Natural killer cell (primary cell): ENCODE measurements around the gene CUX1. TPM values are rescaled to one million over a fixed set of nuclear protein-coding genes. Genes with fewer than 3 reads are reported as not detected.
"Not testable (repeated sequence)": the region's sequence is repeated elsewhere in the genome, so short reads cannot be mapped to it uniquely, and the experiment has no call there.

Experiments
- ATAC-seq, 3 donors: fragments of 150-1000 bp in 2 of 3; fragments of 200-7000 bp in 1 of 3; cut with Tn5 transposase; 1 replicate in 1 of 3; 2 replicates in 2 of 3; pipeline ENCODE4 v1.10.0; 2021; ENCODE audit warnings: mild to moderate bottlenecking in 2 of 3, moderate library complexity in 2 of 3
- DNase-seq, 2 donors: peaks; one replicate each; pipeline versions ENCODE4 v3.0.0 to v3.0.0-alpha.2; 2013 to 2021; ENCODE audit warnings: mixed read lengths in 1 of 2
- H3K27ac ChIP-seq: one replicate; pipeline ENCODE4 v1.5.1; 2013; ENCODE audit warnings: mild to moderate bottlenecking, low read length
- H3K27me3 ChIP-seq: one replicate; pipeline ENCODE4 v1.6.1; 2013; ENCODE audit warnings: low read length; ENCODE audit not compliant: control insufficient read depth, insufficient read depth
- H3K36me3 ChIP-seq: one replicate; pipeline ENCODE4 v1.6.1; 2013; ENCODE audit warnings: low read length; ENCODE audit not compliant: control insufficient read depth, insufficient read depth
- H3K4me1 ChIP-seq: one replicate; pipeline ENCODE4 v1.6.1; 2013; ENCODE audit warnings: low read length; ENCODE audit not compliant: control insufficient read depth, insufficient read depth
- H3K4me3 ChIP-seq: one replicate; pipeline ENCODE4 v1.5.1; 2013; ENCODE audit warnings: low read length
- H3K9me3 ChIP-seq: one replicate; pipeline ENCODE4 v1.6.1; 2013; ENCODE audit warnings: low read length; ENCODE audit not compliant: control insufficient read depth, insufficient read depth
- H3K27ac Mint-ChIP-seq, 2 donors: one replicate each; pipeline ENCODE4 v1.8.0; 2022; ENCODE audit warnings: mild to moderate bottlenecking in 2 of 2, mixed read lengths in 2 of 2, moderate library complexity in 1 of 2
- H3K27me3 Mint-ChIP-seq, 2 donors: one replicate each; pipeline ENCODE4 v1.8.0; 2022; ENCODE audit warnings: low read depth in 2 of 2, mixed read lengths in 2 of 2
- H3K36me3 Mint-ChIP-seq: one replicate; pipeline ENCODE4 v1.8.0; 2022; ENCODE audit warnings: mixed read lengths
- H3K4me1 Mint-ChIP-seq, 2 donors: one replicate each; pipeline ENCODE4 v1.8.0; 2022; ENCODE audit warnings: mixed read lengths in 2 of 2
- H3K4me3 Mint-ChIP-seq: one replicate; pipeline ENCODE4 v1.8.0; 2022; ENCODE audit warnings: mild to moderate bottlenecking, moderate library complexity, mixed read lengths
- H3K9me3 Mint-ChIP-seq, 2 donors: one replicate each; pipeline ENCODE4 v1.8.0; 2022; ENCODE audit warnings: mixed read lengths in 2 of 2
- WGBS: methylation state at CpG from one replicate; pipeline ENCODE4 v1.1.7; 2013; ENCODE audit warnings: missing lambda C conversion rate; ENCODE audit not compliant: insufficient coverage; 5-methylcytosine and 5-hydroxymethylcytosine counted together
- intact Hi-C: fragments of 100-400 bp; cut with micrococcal nuclease; formaldehyde crosslinking; loops from one replicate; pipeline ENCODE4 v1.14.2; 2022
- total RNA-seq, 4 donors: library from RNA; stranded (reverse); fragments of 120-200 nt in 1 of 4; gene quantifications; one replicate each; pipeline versions ENCODE4 v1.2.3 to v1.2.4, GENCODE V29; 2013 to 2022
- TF ChIP-seq, protein P1 (sequence below): fragments of 200-600 bp; IDR thresholded peaks from one replicate; pipeline ENCODE4 v1.8.0; 2022; ENCODE audit warnings: antibody characterized with exemption

The CUX1 gene
- total RNA-seq, 3 donors from 2014 or later (not counting 1 experiment from before 2014, with no cell fraction given): 59.8 to 77.4 (median 73.6) TPM

- Histone ChIP-seq H3K36me3 (no peaks in the 10 kb centered on the region), H3K4me1 (peaks cover 33% of the 10 kb centered on the region), H3K27me3 (no peaks in the 10 kb centered on the region), H3K27ac (no peak overlapping the region), H3K4me3 (no peak overlapping the region), H3K9me3 (no peaks in the 10 kb centered on the region)
- ATAC-seq: no peak
- WGBS: 95% methylated on average over 13 of the region's 13 CpGs
- no peak for DNase-seq
- H3K27ac Mint-ChIP-seq: no peak overlapping the region
- TF ChIP-seq, protein P1, sequence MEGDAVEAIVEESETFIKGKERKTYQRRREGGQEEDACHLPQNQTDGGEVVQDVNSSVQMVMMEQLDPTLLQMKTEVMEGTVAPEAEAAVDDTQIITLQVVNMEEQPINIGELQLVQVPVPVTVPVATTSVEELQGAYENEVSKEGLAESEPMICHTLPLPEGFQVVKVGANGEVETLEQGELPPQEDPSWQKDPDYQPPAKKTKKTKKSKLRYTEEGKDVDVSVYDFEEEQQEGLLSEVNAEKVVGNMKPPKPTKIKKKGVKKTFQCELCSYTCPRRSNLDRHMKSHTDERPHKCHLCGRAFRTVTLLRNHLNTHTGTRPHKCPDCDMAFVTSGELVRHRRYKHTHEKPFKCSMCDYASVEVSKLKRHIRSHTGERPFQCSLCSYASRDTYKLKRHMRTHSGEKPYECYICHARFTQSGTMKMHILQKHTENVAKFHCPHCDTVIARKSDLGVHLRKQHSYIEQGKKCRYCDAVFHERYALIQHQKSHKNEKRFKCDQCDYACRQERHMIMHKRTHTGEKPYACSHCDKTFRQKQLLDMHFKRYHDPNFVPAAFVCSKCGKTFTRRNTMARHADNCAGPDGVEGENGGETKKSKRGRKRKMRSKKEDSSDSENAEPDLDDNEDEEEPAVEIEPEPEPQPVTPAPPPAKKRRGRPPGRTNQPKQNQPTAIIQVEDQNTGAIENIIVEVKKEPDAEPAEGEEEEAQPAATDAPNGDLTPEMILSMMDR: no peak
- H3K4me1 Mint-ChIP-seq: peaks cover 24 to 54% of the 10 kb centered on the region in 2 donors
- intact Hi-C loops: no loop called here
- H3K27me3 Mint-ChIP-seq: no peaks in the 10 kb centered on the region
- H3K36me3 Mint-ChIP-seq: no peaks in the 10 kb centered on the region
- H3K4me3 Mint-ChIP-seq: no peak overlapping the region
- no peaks in the 10 kb centered on the region for H3K9me3 Mint-ChIP-seq
Observed at GRCh38 chr7:101987494-101987893, 170.1 kb downstream of the CUX1 start.

GRCh38 chr7:101988060-101988459 lies 170.6 kb downstream of the CUX1 start:
- H3K4me3 Mint-ChIP-seq, H3K9me3 Mint-ChIP-seq, H3K27ac Mint-ChIP-seq, H3K27me3 ChIP-seq, DNase-seq, H3K27ac ChIP-seq, H3K36me3 ChIP-seq, H3K4me3 ChIP-seq, ATAC-seq, H3K9me3 ChIP-seq, intact Hi-C loops, H3K36me3 Mint-ChIP-seq, H3K27me3 Mint-ChIP-seq: not testable (repeated sequence)
- peaks cover 31% of the 10 kb centered on the region for H3K4me1 ChIP-seq
- H3K4me1 Mint-ChIP-seq: peaks cover 22 to 51% of the 10 kb centered on the region in 2 donors
- 69% methylated on average over 10 of the region's 10 CpGs for WGBS

DNA sequence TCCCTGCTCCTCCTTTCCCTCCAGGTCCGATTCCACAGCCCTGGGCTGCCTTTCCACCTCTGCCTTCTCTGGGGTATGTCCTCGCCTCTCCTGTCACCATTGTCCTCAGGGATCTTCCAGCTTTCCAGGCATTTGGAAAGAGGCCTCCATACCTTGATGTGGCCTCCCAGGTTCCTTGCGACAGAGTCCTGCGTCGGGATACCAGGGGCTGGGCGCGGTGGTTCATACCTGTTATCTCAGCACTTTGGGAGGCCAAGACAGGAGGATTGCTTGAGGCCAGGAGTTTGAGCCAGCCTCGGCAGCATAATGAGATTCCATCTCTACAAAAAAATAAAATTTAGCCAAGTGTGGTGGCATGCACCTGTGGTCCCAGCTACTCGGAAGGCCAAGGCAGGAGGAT lies 171.1 kb downstream of the CUX1 start:
- H3K36me3 ChIP-seq: no peaks in the 10 kb centered on the region
- H3K27me3 Mint-ChIP-seq: no peaks in the 10 kb centered on the region
- ATAC-seq: no peak
- H3K9me3 Mint-ChIP-seq: no peaks in the 10 kb centered on the region
- H3K27ac ChIP-seq: no peak overlapping the region
- TF ChIP-seq, protein P1: no peak
- no peaks in the 10 kb centered on the region for H3K36me3 Mint-ChIP-seq
- H3K27me3 ChIP-seq: no peaks in the 10 kb centered on the region
- peaks cover 26% of the 10 kb centered on the region for H3K4me1 ChIP-seq
- no peak overlapping the region for H3K27ac Mint-ChIP-seq
- H3K4me3 ChIP-seq: no peak overlapping the region
- H3K4me1 Mint-ChIP-seq: peaks cover 18 to 48% of the 10 kb centered on the region in 2 donors
- H3K4me3 Mint-ChIP-seq: no peak overlapping the region
- WGBS: 89% methylated on average over 9 of the region's 9 CpGs
- no peak for DNase-seq
- intact Hi-C loops: no loop called here
- no peaks in the 10 kb centered on the region for H3K9me3 ChIP-seq

DNA sequence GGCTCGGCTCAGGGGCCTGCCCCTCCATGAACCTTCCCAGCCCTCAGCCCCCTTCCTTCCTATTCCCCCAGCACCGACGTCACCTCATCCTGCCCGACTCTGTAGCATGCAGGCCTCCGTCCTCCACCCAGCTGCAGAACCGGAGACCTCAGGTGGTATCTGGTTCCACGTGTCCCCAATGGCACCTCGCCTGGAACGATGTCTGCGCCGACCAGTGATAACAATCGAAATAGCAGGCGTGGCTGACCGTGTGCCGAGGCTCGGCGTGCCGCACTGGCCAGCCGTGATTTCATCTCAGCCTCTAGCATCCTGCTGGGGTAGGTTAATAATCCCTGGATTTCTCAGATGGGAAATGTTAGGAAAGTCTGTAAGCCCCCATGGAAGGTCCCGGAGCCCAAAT lies 171.7 kb downstream of the CUX1 start:
- Histone ChIP-seq H3K36me3 (no peaks in the 10 kb centered on the region), H3K4me1 (peaks cover 24% of the 10 kb centered on the region), H3K4me3 (no peak overlapping the region), H3K27ac (no peak overlapping the region), H3K9me3 (no peaks in the 10 kb centered on the region), H3K27me3 (no peaks in the 10 kb centered on the region)
- Mint-ChIP-seq H3K27ac (no peak overlapping the region), H3K9me3 (no peaks in the 10 kb centered on the region), H3K36me3 (no peaks in the 10 kb centered on the region), H3K27me3 (no peaks in the 10 kb centered on the region), H3K4me3 (no peak overlapping the region), H3K4me1 (peaks cover 16 to 51% of the 10 kb centered on the region in 2 donors)
- 94% methylated on average over 20 of the region's 20 CpGs for WGBS
- no peak for DNase-seq
- intact Hi-C loops: no loop called here
- ATAC-seq: no peak
- TF ChIP-seq, protein P1: no peak
